Fibroblast of upper back skin (primary cell): ENCODE measurements around the gene PARN.
A peak's percentile ranks its signal among the peaks of the same experiment; 100 is the strongest.
"Not testable (repeated sequence)": the region's sequence is repeated elsewhere in the genome, so short reads cannot be mapped to it uniquely, and the experiment has no call there.

Experiments used
- DNase-seq: peaks from one replicate; pipeline ENCODE4 v3.0.0-alpha.2; 2013

Gene PARN

GRCh38 chr16:14629919-14630619, at the start of gene PARN:
PARN (minus strand) TSS chr16:14630260; CDS start chr16:14630125, 135 bp downstream.
- peak; percentile 97 for DNase-seq

- no peak for DNase-seq
Observed at GRCh38 chr16:14678748-14679497, 48.9 kb upstream of the PARN start.

GRCh38 chr16:14677627-14678026, 47.6 kb upstream of the PARN start:
- no peak for DNase-seq

GRCh38 chr16:14676633-14677032, 46.6 kb upstream of the PARN start:
- DNase-seq: no peak

GRCh38 chr16:14672403-14672971, 42.4 kb upstream of the PARN start:
- DNase-seq: no peak

- DNase-seq: no peak
Observed at GRCh38 chr16:14669776-14670175, 39.7 kb upstream of the PARN start.

- DNase-seq: no peak
Observed at GRCh38 chr16:14668556-14669223, 38.6 kb upstream of the PARN start.

- no peak for DNase-seq
Observed at GRCh38 chr16:14667347-14668266, 37.5 kb upstream of the PARN start.

GRCh38 chr16:14658063-14658462, 28.0 kb upstream of the PARN start:
- no peak for DNase-seq

- DNase-seq: no peak
Observed at GRCh38 chr16:14652726-14653125, 22.7 kb upstream of the PARN start.

GRCh38 chr16:14650629-14651028, 20.6 kb upstream of the PARN start:
- no peak for DNase-seq

GRCh38 chr16:14649816-14650215, 19.8 kb upstream of the PARN start:
- DNase-seq: no peak

- no peak for DNase-seq
Observed at GRCh38 chr16:14641926-14642325, 11.9 kb upstream of the PARN start.

- DNase-seq: no peak
Observed at GRCh38 chr16:14641206-14641605, 11.1 kb upstream of the PARN start.

- no peak for DNase-seq
Observed at GRCh38 chr16:14640538-14640937, 10.5 kb upstream of the PARN start.

GRCh38 chr16:14636951-14637240, 6.8 kb upstream of the PARN start:
- DNase-seq: not testable (repeated sequence)

- DNase-seq: not testable (repeated sequence)
Observed at GRCh38 chr16:14636179-14636950, 6.3 kb upstream of the PARN start.

- no peak for DNase-seq
Observed at GRCh38 chr16:14635395-14636165, 5.5 kb upstream of the PARN start.

- no peak for DNase-seq
Observed at GRCh38 chr16:14634389-14634725, 4.3 kb upstream of the PARN start.

- peak; percentile 98 for DNase-seq
Observed at GRCh38 chr16:14632693-14633569, 2.9 kb upstream of the PARN start, which contains the start of gene BFAR. BFAR (plus strand) TSS chr16:14632951; CDS start chr16:14644347, 11,396 bp downstream.
